Measurements from ENCODE around the gene WWC1.

WWC1 gene

DNA sequence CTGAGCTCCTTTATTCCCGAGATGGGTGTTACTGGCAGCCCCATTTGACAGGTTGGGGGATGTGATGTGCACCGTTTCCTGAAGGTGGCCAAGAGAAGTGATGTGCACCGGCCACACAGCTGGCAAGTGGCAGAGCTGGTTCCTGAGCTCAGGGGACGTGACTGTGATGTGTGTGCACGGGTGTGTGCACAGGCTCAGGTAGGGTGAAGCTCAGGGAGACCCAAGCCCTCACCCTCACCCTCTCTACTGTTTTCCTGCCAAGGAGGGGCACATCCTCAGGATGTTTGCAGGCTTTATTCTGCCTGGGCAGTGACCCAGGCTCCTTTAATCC is 56.6 kb downstream of the WWC1 start:
- Histone ChIP-seq H3K27me3 (no peaks in the 10 kb centered on the region), H3K4me3 (ENCODE audit: low read depth, low read length) (no peak overlapping the region), H3K4me1 (no peaks in the 10 kb centered on the region), H3K36me3 (no peaks in the 10 kb centered on the region), H3K9me3 (no peaks in the 10 kb centered on the region)
- no peak for DNase-seq
- TF ChIP-seq CTCF (IDR thresholded peaks at IDR 0.05; ENCODE audit: low read depth, low read length), result no peak

DNA sequence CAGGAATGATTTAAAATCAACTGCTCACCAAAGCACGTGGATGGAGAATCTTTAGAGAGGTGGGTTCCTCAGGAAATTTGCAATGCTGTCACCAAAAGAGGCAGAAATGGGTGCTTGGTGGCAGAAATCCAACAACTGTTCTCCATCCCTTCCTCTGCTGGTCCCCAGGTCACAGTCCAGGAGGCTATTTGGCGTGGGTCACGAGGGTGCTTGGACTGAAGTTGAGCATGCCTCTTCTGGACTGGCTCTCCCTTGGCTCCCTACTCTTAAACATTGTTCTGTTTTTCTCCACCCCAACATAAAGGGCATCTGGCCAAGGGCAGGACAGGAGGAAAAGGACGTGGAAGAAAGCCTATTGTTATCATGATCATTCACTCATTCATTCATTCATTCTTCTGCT is 58.9 kb downstream of the WWC1 start:
- no peaks in the 10 kb centered on the region for H3K4me1 ChIP-seq
- no peak for TF ChIP-seq CTCF (IDR thresholded peaks at IDR 0.05; ENCODE audit: low read depth, low read length)
- no peaks in the 10 kb centered on the region for H3K27me3 ChIP-seq
- no peaks in the 10 kb centered on the region for H3K36me3 ChIP-seq
- H3K4me3 ChIP-seq (ENCODE audit: low read depth, low read length), result no peak overlapping the region
- no peaks in the 10 kb centered on the region for H3K9me3 ChIP-seq
- no peak for DNase-seq

DNA sequence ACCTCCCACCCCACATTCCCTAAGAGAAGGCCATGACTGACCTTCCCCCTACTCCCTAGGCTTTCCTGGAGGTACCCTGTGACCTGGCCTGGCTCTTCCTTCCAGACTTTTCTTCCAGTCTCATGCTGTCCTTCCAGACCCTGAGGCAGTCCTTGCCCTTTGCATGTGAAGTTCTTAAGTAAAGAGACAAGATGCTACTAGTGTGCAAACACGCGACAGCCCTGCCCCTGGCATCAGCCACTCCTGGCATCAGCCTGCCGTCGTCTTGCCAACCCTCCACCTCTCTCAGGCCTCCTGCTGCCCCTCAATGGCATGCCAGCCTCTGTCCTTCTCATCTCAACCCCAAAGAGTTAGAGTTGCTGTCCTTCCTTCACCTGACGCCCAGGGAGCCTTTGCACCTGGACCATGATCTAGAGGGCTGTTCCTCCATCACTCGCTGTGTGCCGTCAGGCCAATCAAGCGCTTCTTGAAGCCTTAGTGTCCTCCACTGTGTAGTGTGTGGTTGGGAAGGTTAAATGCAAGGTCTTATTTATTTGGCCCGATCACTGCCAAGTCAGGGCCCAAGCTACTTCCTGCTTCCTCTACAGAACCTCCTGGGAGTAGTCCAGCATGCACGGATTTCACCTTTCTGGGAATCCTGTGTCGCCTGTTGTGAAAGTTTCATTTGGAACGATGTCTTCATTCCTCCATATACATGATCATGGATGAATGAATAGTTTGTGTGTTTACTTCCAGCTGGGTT is 61.9 kb downstream of the WWC1 start:
- H3K36me3 ChIP-seq, result no peaks in the 10 kb centered on the region
- no peaks in the 10 kb centered on the region for H3K9me3 ChIP-seq
- DNase-seq, result no peak
- no peak for TF ChIP-seq CTCF (IDR thresholded peaks at IDR 0.05; ENCODE audit: low read depth, low read length)
- no peak overlapping the region for H3K4me3 ChIP-seq (ENCODE audit: low read depth, low read length)
- H3K4me1 ChIP-seq, result no peaks in the 10 kb centered on the region
- no peaks in the 10 kb centered on the region for H3K27me3 ChIP-seq

DNA sequence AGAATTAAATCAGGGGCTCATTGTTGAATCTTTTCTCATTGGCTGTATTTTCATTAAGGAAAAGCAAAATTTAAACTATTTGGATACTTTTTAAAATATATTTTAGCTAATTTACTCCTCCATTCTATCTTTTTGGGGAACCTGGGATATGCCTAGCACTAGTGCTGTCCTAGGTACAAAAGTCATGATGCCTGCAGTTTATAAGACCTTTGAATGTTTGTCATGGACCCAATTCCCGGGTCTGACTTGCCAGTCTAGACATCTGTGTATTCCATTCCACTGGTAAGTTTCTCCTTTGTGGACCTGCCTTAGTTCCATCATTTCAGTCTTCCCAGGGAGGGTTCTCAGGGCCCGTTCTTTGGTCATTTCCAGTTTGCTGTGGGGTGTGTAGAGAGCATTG is 63.0 kb downstream of the WWC1 start:
- H3K4me3 ChIP-seq (ENCODE audit: low read depth, low read length), result no peak overlapping the region
- TF ChIP-seq CTCF (IDR thresholded peaks at IDR 0.05; ENCODE audit: low read depth, low read length), result no peak
- DNase-seq, result no peak

GRCh38 chr5:168356171-168356570 is 64.7 kb downstream of the WWC1 start:
- no peak for TF ChIP-seq CTCF (IDR thresholded peaks at IDR 0.05; ENCODE audit: low read depth, low read length)
- Histone ChIP-seq H3K4me1 (no peaks in the 10 kb centered on the region), H3K36me3 (no peaks in the 10 kb centered on the region), H3K9me3 (no peaks in the 10 kb centered on the region), H3K4me3 (ENCODE audit: low read depth, low read length) (no peak overlapping the region), H3K27me3 (no peaks in the 10 kb centered on the region)
- DNase-seq, result no peak

More for the DNA sequence above, 63.0 kb downstream of the WWC1 start:
- H3K27me3 ChIP-seq, result no peaks in the 10 kb centered on the region
- H3K36me3 ChIP-seq, result no peaks in the 10 kb centered on the region
- H3K4me1 ChIP-seq, result no peaks in the 10 kb centered on the region
- H3K9me3 ChIP-seq, result no peaks in the 10 kb centered on the region

DNA sequence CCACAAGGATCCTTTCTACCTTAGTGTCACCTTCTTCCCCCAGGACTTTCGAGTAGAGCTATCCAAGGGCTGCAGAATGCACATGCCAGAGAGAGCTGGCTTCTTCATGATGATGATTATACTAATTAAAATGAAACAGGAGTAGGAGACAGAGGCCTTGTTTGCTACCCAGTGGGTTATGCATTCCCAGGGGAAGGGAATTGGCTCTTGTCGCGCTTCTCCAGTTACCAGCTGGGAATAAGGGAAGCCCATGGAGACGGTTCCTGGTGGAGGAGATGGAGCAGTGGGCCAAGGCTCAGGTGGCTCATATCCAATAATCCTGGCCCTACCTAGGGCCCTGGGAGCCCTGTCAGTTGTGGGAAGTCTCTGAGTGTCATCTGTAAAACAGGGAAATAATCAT is 65.1 kb downstream of the WWC1 start:
- Histone ChIP-seq H3K9me3 (no peaks in the 10 kb centered on the region), H3K4me1 (no peaks in the 10 kb centered on the region), H3K27me3 (no peaks in the 10 kb centered on the region), H3K4me3 (ENCODE audit: low read depth, low read length) (no peak overlapping the region), H3K36me3 (no peaks in the 10 kb centered on the region)
- TF ChIP-seq CTCF (IDR thresholded peaks at IDR 0.05; ENCODE audit: low read depth, low read length), result no peak
- no peak for DNase-seq

All from BE2C (cell line).